Left renal pelvis (tissue), 4 donors: ENCODE results near the gene SLC6A5. TPM values are rescaled to one million over a fixed set of nuclear protein-coding genes. Genes with fewer than 3 reads are reported as not detected.

Source experiments
- DNase-seq, 4 donors: peaks; one replicate each; pipeline ENCODE4 v3.0.0-alpha.2; 2013; ENCODE audit warnings: low read depth in 4 of 4, low spot score in 3 of 4
- polyA plus RNA-seq, 4 donors: library from polyadenylated mRNA; unstranded; fragments of 120-200 nt; gene quantifications; one replicate each; pipeline ENCODE4 v1.2.1, GENCODE V29; 2013; ENCODE audit not compliant: insufficient read length in 4 of 4

The SLC6A5 gene
- polyA plus RNA-seq, 4 donors, result 0.13 to 0.21 (median 0.14) TPM; not detected in 1

DNA sequence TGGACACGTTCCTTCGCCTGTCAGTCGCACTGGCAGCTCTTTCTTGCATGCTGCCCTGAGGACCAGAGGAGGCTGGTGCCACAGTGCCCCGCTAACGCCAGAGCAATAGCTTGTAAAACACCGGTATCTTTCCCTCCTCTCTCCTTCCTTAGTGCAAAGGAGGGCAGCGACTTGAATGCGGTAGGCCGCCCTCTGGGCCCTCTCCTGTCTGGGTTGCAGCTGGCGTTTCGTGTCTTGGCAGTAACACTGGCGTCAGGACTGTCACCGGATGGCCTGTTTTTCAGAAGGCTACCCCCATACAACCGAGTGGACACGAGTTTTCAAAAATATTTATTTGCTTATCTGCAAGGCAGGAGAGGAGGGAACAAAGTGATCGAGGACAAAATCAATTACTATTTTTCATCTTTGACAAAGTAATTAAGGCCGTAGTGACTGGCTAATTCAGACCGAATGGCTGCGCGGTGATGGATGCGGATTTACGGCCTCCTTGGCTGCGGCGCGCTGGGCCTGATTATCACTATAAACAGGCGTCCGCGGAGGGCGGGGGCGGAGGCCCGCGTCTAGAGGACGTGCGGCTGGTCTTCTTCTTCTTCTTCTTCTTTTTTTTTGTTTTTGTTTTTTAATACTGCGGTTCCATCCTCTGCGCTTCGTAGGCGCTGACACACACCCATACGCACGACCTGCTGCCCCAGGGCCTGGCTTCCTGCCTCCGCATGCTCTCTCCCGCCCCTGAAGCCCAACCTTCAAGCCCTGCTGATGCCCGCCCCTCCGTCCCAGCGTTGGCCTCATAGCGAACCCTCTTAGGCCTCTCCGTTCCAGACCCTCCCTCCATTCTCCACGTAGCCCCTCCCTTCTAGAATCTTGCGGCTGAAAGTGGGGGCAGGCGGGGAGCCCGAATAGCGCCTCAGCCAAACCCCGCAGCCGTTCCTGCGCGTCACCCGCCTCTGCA is 2.9 kb upstream of the SLC6A5 start:
- DNase-seq, result no peak

DNA sequence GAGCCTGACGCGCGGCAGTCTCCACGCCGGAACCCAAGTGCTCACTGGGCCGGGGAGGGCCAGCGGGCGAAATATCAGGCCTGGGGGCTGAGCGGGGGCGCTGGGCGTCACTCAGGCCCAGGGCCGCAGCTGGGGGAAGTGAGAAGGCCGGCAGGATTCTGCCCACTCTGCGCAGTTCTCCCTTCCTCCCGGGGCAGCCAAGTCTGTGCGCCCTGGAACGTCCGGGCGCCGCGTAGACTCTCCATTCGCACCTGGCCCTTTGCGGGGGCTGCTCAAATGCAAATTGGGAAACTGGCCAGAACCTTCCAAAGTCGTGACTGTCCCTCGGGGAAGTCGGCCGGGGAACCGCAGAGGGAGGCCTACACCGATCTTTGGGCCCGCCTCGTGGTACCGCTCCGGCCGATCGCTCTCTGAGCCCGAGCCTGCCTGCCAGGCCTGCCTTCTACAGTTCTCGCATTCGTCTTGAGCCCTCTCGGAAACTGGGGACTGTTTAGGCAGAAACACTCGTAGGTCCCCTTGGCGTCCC is 2.2 kb upstream of the SLC6A5 start:
- no peak for DNase-seq

DNA sequence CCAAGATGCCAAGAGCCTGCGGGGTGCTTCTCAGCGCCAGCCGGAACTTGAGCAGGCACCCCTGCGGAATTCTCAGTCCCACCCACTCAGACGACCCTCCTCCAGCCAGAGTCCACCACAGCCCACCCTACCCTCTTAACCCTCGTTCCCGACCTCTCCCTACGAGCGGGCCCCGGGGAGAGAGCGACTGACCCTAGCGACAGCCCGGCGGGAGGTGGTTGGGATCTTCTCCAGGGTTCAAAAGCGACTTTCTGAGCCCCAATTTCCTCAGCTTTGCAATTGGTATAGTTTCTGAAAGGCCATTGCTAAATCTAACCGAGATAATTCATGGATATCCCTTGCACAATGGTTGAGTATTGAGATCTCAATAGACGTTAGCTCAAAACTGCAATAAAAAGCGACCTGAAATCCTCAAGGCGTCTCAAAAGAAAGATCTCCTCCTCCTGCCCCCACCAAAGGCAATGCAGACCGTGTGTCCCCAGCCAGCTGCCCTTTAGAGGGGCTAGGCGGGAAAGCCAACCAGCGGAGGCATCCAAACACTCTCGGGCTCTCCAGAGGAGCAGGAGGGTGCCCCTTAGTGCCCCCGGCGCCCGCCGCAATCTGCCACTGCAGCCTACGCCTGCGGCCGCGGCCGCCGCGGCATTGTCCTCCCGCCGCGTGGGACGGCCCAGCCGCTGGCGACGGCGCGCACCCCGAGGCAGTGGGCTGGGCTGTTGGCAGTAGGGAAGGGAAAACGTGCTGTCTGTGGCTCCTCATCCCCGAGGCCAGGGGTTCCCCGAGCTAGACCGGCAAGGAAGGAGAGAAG is 1.5 kb upstream of the SLC6A5 start:
- DNase-seq, result no peak

DNA sequence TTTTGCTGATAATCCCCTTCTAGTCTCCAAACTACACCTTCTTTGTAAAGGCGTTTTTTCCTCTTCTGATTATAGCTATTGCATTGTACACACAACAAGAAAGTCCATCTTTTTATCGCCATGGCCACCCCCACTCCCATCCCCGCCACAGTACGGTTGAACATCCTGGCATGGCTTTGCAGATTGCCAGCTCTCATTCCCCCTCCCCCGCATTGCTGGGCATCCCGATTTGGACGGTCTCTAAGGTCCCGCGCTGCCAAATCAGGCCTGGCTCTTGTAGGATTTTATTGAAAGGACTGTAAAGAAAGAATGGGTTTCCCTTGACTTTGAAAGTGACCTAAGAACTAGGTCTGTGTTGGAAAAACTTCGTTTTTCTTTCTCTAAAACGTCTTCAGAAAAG is 916 bp upstream of the SLC6A5 start:
- no peak for DNase-seq

GRCh38 chr11:20600020-20600346 is 575 bp downstream of the SLC6A5 start:
- DNase-seq, result no peak

GRCh38 chr11:20600551-20600950 is 1.1 kb downstream of the SLC6A5 start:
- no peak for DNase-seq

DNA sequence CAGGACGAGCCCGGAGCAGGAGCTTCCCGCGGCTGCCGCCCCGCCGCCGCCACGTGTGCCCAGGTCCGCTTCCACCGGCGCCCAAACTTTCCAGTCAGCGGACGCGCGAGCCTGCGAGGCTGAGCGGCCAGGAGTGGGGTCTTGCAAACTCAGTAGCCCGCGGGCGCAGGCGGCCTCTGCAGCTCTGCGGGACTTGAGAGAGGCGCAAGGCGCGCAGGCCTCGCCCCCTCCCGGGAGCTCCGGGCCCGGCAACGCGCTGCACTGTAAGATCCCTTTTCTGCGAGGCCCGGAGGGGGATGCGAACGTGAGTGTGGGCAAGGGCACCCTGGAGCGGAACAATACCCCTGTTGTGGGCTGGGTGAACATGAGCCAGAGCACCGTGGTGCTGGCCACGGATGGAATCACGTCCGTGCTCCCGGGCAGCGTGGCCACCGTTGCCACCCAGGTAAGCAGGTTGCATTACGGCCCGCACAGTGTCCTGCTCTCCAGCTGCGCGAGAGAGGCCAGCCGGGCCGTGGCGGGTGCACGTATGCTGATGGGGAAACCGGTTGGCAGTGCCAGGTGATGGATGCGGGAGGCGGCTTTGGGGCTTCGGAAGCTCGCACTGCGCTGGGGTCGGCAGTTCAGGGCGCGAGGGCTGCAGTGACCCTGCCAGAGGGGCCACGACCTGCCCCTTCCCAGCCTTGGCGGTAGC is 2.0 kb downstream of the SLC6A5 start:
- no peak for DNase-seq

DNA sequence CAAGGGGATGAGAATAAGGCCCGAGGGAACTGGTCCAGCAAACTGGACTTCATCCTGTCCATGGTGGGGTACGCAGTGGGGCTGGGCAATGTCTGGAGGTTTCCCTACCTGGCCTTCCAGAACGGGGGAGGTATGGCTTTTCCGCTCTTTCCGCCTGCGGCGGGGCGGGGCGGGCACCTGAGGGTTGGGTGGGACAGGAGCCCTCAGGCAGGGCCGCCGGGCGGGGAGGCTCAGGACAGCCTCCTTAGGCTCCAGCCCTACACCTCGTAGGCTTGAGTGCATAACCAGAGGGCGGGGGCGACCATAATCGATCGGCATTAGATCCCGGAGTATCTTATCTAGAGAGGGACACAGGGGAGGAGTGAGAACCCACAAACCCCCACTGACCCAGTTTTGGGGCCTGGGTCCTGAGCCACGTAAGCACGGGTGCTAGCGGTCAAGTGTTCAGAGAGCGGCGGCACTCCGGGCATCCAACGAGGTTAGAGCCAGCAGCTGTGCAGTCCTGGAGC is 4.9 kb downstream of the SLC6A5 start:
- no peak for DNase-seq

DNA sequence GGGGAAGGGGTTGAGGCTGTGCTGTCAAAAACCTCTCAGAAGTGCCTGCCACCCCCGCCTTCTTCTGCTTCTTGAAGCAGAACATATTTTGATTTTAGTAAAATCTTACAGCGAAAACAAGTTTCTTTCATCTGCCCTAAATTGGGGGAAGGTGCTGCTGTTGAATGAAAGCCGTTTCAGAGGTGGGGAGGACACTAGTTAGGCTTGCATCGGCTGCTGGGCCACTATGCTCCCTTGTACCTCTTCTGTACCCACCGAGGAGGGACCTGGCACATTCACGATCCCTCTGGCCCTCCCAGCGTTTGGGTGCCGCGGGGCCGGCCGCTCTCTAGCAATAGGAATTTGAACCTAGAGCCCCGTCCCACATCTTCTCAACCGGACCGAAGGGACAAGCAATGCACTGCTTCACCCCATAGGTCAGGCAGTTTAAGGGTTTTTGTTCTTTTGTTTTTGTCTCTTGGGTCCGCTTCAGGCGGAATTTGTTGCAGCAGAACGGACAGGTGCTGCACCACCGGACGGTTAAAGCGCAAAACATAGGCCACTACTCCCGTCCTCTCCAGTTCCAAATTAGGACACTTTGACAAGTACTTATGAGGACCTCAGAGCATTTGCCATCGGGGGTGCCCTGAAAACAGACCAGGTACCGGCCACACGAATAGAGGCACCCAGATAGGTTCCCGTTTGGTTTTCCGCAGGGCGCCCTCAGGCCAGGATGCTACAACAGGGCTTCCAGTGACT is 5.6 kb downstream of the SLC6A5 start:
- DNase-seq, result no peak

- no peak for DNase-seq
These were observed 6.2 kb downstream of the SLC6A5 start for GRCh38 chr11:20605602-20606091.

DNA sequence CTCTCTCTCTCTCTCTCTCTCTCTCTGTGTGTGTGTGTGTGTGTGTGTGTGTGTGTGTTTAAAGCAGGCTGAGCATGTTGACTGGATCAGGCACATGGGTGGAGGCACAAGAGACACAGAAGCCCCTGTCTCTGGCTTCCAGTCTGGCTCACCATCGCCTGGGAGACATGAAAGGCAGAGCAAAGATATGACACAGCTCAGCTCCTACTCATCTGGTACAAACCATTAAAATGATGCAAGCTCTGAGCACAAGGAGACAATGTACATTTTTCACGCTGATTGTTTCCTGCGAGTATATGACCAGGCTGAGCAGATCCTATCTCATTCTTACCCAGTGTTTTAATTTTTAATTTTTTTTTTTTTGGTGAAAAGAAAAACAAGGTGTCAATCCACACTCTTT is 9.5 kb downstream of the SLC6A5 start:
- no peak for DNase-seq

DNA sequence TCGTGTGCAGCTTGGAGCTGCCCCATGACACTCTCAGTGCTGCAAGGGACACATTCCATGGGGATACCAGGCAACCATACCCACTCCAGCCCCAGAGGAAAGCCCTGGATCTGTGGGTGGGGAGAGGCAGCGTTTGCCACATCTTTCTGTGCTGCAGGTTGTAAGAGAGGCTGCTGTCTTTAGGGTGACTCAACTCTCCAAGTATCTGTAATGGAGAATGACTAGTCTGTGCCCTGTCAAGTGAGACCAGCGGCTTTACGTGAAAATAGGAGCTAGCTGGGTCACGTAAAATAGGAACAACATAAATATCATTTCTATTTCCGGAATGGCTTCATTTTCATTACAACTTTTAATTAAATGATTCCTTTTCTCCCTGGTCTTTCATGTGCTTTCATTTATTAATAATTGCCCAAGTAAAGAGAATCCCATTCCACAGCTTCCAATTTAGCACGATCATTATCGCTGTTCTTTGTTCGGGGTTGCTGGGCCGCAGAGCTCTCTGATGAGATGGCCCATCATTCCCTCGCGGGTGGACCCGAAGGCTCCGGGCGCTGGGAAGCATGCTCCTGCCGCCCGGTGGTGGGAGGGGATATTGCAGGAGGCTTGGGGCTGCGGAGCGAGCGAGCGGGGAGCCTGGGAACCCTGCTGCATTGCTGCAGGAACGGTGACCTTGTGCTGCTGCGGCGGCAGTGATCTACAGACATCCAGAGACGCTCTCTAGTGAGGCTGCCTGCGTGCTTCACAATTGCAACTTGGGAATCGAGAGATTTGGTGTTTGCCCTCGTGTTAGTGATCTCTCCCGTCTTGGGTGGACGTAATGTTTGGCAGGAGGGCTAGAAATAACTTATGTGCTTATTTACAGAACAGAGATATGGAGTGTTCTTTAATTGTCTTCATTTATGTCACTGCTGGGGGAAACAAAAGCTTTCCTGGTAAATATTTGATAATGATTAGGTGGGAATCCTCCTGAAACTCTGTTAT is 10.6 kb downstream of the SLC6A5 start:
- peak; percentile 27 to 68 (median 42) for DNase-seq

DNA sequence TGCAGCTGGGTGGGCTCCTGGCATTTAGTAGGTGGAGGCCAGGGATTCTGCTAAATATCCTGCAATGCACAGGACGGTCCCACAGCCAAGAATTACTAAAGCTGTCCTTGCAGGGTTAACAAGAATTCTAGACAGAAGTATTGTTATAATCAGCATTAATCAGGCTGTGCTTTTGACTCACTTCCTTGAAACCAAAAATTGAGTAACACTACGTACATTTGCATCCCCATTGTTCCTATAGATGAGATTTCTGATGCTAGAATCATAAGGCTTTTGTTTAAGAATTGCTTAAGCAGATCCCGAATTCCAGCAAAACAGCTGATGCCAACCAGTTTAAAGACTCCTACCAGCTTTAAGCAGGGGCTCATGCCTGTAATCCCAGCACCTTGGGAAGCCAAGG is 11.4 kb downstream of the SLC6A5 start:
- no peak for DNase-seq

DNA sequence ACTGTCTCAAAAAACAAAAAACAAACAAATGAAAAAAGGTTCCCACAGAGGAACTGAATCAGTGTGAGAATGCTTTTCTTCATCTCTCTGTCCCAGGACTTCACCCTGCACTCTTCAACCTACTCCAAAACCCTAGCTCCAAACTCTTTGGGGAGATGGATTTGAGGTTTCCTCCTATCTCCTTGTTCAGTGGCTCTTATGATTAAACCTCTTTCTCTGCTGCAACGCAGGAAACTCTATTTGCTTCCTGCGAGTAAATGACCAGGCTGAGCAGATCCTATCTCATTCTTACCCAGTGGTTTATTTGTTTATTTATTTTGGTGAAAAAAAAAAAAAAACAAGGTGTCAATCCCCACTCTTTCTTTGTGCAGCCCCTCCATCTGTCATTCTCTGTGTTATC is 12.0 kb downstream of the SLC6A5 start:
- no peak for DNase-seq

DNA sequence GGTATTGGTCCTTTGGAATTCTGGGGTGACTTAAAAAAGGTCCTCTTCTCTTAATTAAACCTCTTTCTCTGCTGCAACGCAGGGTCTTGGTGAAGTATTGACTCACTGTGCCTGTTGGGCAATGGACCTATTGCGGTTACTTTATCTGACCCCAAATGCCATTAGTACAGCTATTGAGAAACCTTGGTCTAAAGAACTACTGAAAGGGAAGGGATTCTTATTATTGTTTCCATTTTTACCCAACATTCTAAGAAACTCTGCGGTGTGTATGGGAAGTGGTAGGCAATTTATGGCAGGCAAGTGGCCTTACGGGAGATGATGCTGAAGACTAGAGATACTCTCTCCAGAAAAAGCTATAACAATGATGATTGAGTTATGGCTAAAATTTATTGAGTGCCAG is 12.5 kb downstream of the SLC6A5 start:
- DNase-seq, result no peak

DNA sequence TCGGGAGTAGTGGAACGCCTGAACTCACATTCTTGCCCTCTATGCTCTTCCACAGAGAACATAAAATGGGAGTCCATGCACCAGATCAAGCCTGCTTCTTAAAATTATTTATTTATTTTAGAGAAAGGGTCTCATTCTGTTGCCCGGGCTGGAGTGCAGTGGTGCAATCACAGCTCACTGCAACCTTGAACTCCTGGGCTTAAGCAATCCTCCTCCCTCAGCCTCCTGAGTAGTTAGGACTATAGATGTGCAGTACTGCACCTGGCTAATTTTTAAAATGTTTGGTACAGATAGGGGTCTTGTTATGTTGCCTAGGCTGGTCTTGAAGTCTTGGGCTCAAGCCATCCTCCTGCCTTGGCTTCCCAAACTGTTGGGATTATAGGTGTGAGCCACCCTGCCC is 13.0 kb downstream of the SLC6A5 start:
- DNase-seq, result no peak

- DNase-seq, result no peak
These were observed 17.5 kb downstream of the SLC6A5 start for GRCh38 chr11:20616920-20617319.

GRCh38 chr11:20617346-20618005 is 18.1 kb downstream of the SLC6A5 start:
- DNase-seq, result no peak
